ENCODE results near the gene TENM3.

GRCh38 chr4:182310316-182310715, 67.1 kb downstream of the TENM3 start:
- TF ChIP-seq CTCF (IDR thresholded peaks at IDR 0.05) (no peak), POLR2AphosphoS5 (IDR thresholded peaks at IDR 0.05) (no peak), POLR2A (IDR thresholded peaks at IDR 0.05) (no peak)
